ENCODE data around the gene AGXT. TPM values are rescaled to one million over a fixed set of nuclear protein-coding genes. Genes with fewer than 3 reads are reported as not detected.

The AGXT gene
- total RNA-seq, 2 experiments from 2014 or later = not detected

DNA sequence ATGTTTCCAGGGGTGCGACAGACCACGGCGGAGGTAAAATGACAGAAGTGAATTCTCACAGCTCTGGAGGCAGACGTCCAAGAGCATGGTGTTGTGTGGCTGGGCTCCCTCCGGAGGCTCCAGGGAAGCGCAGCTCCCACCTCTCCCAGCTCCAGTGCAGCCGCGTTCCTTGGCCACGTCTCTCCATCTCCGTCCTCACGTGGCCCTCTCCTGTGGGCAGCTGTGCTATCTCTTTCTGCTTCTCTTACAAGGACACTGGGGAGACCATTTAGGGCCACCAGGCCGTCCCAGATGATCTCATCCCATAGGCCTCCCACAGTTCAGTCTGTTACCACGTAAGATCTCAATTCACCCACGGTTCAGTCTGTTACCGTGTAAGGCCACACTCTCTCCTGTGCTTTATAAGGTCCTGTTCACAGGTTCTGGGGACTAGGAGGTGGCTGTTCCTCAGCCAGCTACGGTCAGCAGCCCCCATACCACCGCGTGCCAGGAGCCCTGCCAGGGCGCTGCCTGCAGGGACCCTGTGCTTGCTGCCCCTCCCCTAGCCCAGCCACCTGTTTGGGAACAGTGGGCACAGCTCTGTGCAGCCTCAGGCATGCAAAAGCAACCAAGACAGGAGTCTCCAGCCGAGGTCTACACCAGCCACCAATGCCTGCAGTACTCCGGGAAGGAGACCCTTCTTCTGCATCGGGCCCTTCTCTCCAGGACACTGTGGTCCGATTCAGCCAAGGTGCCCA, 30.3 kb downstream of the AGXT start:
- H3K4me1 Mint-ChIP-seq = no peaks in the 10 kb centered on the region
- H3K36me3 Mint-ChIP-seq (ENCODE audit: low read depth) = no peaks in the 10 kb centered on the region
- ChIA-PET POLR2A (no interaction called here), CTCF (no interaction called here)
- no peak for ATAC-seq
- no peak overlapping the region for H3K4me3 Mint-ChIP-seq
- no peak overlapping the region for H3K27ac Mint-ChIP-seq
- H3K27me3 Mint-ChIP-seq = no peaks in the 10 kb centered on the region
- intact Hi-C loops (cut with DNase I, micrococcal nuclease) = no loop called here
- no peak for DNase-seq
- H3K9me3 Mint-ChIP-seq (ENCODE audit: low read depth) = no peaks in the 10 kb centered on the region

DNA sequence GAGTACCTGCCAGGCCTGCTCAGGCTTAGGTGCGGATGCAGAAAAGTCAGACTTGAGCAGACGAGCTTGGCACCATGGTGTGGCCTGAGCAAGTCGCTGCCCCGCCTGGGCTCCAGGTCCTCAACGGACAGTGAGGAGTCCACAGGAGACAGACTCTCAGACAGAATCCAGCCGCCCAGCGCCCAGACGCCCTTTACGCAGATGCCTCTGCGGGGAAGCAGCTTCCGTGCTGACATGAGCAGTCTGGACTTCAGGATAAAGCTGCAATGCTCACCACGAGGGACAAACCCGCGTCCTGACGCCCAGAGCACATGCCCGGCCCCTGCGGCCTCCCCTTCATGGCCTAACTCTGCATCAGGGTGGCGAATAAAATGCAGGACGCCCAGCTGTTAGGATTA, 30.8 kb downstream of the AGXT start:
- Mint-ChIP-seq H3K4me1 (no peaks in the 10 kb centered on the region), H3K9me3 (ENCODE audit: low read depth) (no peaks in the 10 kb centered on the region), H3K27me3 (no peaks in the 10 kb centered on the region), H3K27ac (no peak overlapping the region), H3K4me3 (no peak overlapping the region), H3K36me3 (ENCODE audit: low read depth) (no peaks in the 10 kb centered on the region)
- POLR2A ChIA-PET = no interaction called here
- CTCF ChIA-PET = no interaction called here
- ATAC-seq (no peak), DNase-seq (no peak)
- intact Hi-C loops (cut with DNase I, micrococcal nuclease) = no loop called here

DNA sequence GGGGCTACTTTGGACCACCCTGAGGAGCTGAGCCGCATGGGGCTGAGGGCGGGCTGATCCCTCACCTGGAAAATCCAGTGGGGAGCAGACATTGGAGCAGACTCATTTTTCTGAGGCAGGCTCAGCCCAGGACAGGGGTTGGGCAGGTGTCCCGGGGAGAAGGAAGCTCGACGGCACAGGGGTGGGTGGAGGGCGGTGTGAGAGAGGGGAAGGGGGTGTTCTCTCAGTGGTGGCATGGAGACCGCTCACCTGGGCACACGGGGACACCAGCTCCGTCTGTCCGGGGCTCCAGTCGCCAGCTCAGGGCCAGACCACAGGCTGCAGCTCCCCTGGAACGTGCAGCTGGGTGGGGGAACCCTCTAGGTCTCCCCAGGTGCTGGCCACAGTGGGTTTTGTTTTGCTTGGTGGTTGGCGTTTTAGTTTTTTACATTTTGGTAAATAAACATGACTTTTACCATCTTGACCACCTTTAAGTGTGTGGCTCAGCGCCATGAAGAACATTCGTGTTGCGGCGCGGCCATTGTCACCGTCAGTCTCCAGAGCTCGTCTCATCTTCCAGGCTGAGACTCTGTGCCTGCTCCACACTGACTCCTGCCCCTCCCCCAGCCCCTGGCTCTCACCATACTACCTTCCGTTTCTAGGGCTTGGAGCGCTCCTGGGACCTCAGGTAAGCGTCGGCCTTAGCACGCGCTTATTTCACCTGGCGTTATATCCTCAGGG, 31.7 kb downstream of the AGXT start:
- DNase-seq (no peak), ATAC-seq (no peak)
- ChIA-PET POLR2A (no interaction called here), CTCF (no interaction called here)
- Mint-ChIP-seq H3K36me3 (ENCODE audit: low read depth) (no peaks in the 10 kb centered on the region), H3K4me1 (no peaks in the 10 kb centered on the region), H3K9me3 (ENCODE audit: low read depth) (no peaks in the 10 kb centered on the region), H3K27me3 (no peaks in the 10 kb centered on the region), H3K4me3 (no peak overlapping the region), H3K27ac (no peak overlapping the region)
- intact Hi-C loops (cut with DNase I, micrococcal nuclease) = no loop called here

DNA sequence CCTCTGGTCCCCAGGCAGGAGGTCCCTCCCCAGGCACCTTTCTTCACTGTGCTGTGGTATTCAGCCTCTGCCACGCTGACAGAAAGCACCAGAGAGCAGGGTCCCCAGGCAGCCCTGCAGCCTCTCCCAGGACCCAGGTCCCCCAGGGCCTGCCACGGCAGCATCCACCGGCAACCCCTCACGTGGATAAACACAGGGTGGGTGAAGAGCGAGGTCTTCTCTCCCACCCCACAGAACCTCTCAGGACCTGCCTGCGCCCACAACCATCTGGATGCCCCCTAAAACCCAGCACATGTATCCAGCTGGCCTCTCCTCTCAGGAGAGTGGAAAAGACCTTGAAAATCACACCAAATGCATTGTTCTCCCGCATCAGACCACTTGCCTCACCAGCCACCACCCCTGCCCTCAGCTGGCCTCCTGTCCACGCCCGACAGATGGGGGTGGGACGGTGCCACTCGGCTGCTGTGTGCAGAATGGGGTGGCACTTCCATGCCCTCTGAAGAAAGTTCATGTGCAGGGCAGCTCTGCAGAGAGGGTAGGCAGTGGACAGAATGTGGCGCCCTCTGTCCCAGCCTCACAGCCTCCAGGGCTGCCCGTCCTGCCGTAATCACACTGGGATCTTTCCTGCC, 33.5 kb downstream of the AGXT start:
- Mint-ChIP-seq H3K27ac (no peak overlapping the region), H3K4me3 (no peak overlapping the region), H3K27me3 (no peaks in the 10 kb centered on the region), H3K4me1 (no peaks in the 10 kb centered on the region), H3K9me3 (ENCODE audit: low read depth) (no peaks in the 10 kb centered on the region), H3K36me3 (ENCODE audit: low read depth) (no peaks in the 10 kb centered on the region)
- CTCF ChIA-PET = interaction anchor here (1.4 kb wide), 1 partner anchor 12 kb away, joined by 3 read pairs; no protein-coding TSS in a partner anchor
- DNase-seq (no peak), ATAC-seq (no peak)
- POLR2A ChIA-PET = no interaction called here
- intact Hi-C loops (cut with DNase I, micrococcal nuclease) = no loop called here

DNA sequence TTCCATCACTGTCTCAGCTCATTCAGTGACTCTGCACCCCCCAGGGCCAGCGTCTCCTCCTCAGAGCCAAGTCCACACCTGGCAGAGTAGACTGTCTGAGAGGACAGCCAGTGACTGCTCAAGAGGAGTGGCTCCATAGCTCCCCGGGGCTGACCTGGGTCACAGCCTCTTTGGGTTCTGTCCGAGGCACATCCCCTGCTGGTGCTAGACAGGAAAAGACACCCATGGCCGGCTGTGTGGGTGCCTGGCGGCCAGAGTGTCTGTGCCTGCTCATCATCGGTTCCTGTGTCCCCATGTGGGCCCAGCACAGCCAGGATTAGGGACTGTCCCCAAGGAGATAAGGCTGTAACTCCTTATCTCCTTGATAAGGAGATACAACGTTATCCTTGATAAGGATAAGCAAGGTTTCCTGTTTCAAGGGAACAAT, 34.0 kb downstream of the AGXT start:
- POLR2A ChIA-PET = no interaction called here
- Mint-ChIP-seq H3K4me3 (no peak overlapping the region), H3K9me3 (ENCODE audit: low read depth) (no peaks in the 10 kb centered on the region), H3K27me3 (no peaks in the 10 kb centered on the region), H3K36me3 (ENCODE audit: low read depth) (no peaks in the 10 kb centered on the region), H3K27ac (no peak overlapping the region), H3K4me1 (no peaks in the 10 kb centered on the region)
- intact Hi-C loops (cut with DNase I, micrococcal nuclease) = no loop called here
- CTCF ChIA-PET = interaction anchor here (1.4 kb wide), 1 partner anchor 12 kb away, joined by 3 read pairs; no protein-coding TSS in a partner anchor
- no peak for ATAC-seq
- DNase-seq = no peak

DNA sequence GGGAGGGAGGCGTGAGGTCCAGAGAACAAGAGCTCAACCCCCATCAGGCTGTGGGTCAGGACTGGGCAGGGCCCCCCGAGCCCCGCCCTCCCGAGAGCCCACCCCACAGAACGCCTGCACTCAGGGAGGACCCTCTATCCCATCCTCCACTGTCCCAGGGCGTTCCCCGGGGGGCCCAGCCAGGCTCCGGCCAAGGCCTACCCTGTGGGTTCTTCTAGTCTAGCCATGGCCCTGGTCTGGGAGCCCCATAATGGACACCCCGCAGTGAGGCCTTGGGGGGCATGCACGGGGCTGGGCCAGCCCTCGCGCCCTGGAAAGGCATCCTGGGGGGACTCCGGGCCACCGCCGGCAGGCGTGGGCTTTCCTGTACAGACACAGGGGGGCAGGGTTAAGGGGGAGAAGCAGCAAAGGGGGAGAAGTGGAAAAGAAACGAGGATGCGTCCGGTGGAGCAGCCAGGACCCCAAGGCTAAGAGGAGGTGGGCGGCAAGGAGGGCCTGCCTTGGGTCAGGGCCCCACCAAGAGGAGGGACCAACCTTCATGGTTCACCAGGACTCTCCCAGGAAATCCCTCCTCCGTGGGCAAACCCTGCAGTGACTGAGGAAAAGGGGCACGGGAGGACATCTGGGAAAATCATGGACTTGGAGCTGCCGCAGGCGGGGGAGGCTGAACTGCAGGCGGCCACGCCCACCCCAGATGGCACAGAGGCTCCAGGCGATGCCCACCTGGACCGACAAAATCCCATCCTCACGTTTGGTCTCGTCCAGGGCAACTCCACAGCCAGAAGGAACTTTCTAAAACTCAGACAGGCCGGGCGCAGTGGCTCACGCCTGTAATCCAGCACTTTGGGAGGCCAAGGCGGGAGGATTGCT, 34.8 kb downstream of the AGXT start:
- DNase-seq = no peak
- no peak overlapping the region for H3K27ac Mint-ChIP-seq
- H3K4me1 Mint-ChIP-seq = no peaks in the 10 kb centered on the region
- no peak for ATAC-seq
- H3K9me3 Mint-ChIP-seq (ENCODE audit: low read depth) = no peaks in the 10 kb centered on the region
- H3K36me3 Mint-ChIP-seq (ENCODE audit: low read depth) = no peaks in the 10 kb centered on the region
- intact Hi-C loops (cut with DNase I, micrococcal nuclease) = no loop called here
- ChIA-PET CTCF (no interaction called here), POLR2A (no interaction called here)
- no peaks in the 10 kb centered on the region for H3K27me3 Mint-ChIP-seq
- no peak overlapping the region for H3K4me3 Mint-ChIP-seq

DNA sequence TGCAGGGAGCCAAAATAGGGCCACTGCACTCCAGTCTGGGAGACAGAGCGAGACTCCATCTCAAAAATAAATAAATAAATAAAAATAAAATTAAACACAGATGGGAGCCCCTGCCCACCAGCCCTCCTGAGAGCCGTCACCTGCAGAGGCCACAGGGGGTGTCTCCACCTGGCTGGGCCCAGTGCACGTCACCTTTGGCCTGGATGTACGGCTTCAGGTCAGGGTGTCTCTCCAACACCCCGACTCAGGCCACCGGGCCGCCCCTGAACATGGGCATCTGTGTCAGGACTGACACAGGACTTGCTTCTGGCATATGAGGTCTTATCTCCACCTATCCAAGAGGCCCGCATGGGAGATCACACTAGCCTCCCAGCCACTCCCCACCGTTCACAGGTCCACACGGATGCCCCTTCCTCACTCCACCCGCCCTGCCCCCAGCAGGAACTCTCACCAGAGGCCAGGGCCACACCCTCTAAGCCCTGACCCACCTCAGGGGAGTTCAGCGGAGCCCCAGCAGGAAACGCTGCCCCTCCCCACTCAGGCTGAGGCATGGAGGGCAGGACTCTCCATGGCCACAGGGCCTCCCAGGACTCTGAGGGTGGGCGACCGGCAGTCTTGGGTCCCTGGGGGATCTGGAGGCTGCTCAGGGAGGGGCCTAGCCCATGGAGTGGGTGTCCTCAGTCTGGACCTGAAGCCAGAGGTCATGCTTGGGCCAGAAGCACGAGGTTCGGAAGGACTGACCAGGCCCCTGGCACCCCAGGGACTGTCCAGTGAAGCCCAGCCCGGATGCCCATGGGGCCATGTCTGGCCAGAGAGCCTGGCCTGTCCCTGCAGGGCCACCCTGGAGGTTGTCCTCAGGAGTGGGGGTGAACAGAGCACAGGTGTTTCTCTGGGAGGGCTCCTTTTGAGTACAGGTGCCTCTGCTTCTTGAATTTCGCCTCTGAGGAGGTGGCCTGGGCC, 35.9 kb downstream of the AGXT start:
- DNase-seq (no peak), ATAC-seq (no peak)
- Mint-ChIP-seq H3K4me1 (no peaks in the 10 kb centered on the region), H3K27me3 (no peaks in the 10 kb centered on the region), H3K4me3 (no peak overlapping the region), H3K9me3 (ENCODE audit: low read depth) (no peaks in the 10 kb centered on the region), H3K27ac (no peak overlapping the region), H3K36me3 (ENCODE audit: low read depth) (no peaks in the 10 kb centered on the region)
- ChIA-PET POLR2A (no interaction called here), CTCF (no interaction called here)
- intact Hi-C loops (cut with DNase I, micrococcal nuclease) = no loop called here

DNA sequence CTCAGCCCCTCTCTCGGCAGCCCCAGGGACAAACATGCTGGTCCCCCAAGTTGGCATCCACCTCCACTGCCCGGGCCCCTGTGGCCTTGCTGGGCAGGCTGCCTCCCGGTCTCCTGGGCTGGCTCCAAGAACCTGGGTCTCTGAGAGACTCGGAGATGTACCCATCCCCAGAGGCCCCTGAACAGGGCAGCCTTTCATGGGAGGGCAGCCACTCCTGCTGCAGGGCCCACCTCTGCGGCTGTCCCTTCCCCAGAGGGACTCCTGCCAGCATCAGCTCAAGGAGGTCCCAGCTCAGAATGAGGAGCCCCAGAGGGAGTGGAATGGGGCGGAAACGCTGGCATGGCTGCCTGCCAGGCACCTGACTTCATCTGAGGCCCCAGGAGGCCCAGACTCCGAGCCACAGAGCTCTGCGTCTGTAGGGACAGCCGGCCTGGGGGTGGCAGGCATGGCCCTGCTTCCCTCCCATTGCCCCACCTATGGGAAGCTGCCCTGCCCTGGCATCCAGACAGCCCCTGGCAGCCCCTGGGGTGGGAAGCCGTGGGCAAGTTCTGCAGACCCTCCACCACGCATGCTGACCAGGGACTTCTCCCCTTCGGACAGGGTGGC, 36.7 kb downstream of the AGXT start:
- ChIA-PET POLR2A (no interaction called here), CTCF (no interaction called here)
- Mint-ChIP-seq H3K9me3 (ENCODE audit: low read depth) (no peaks in the 10 kb centered on the region), H3K27ac (no peak overlapping the region), H3K4me3 (no peak overlapping the region), H3K36me3 (ENCODE audit: low read depth) (no peaks in the 10 kb centered on the region), H3K4me1 (no peaks in the 10 kb centered on the region), H3K27me3 (no peaks in the 10 kb centered on the region)
- intact Hi-C loops (cut with DNase I, micrococcal nuclease) = no loop called here
- DNase-seq (no peak), ATAC-seq (no peak)

DNA sequence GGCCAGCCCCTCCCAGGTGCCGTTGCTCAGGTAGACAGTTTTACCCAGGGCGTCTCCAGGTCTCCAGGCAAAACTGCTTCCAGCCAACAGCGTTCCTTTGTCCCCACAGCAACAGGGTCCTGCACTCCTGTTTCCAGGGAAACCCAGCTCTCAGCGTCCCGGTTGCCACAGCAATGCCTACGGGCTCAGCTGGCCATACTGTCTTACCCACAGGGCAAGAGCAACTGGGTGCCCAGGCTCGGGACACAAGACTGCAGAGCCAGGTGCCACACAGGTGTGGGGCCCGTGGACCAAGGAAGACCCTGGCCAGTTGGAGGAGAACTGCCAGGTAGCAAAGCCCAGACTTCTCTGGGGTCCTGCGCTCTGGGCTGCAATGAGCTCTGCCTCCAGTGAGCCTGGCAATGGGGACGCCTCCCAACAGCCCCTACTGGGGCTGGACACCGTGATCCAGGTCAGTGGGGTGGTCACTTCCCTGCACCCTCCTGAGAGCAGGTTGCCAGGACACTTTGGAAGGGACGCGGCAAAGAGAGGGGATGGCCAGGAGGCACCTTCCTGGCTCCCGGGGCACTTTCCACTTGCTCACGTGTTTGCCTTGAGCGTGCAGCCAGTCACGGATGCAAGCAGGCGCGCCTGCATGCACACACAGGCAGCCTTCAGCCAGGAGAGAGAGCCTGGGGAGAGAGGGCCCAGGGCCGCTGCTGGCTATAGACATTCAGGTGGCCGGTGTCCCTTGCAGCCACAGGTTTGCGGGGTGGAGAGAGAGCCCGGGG, 37.7 kb downstream of the AGXT start, which contains the start of gene CROCC2:
Gene CROCC2 (plus strand): TSS at position 196 of the 770 bp plus-strand sequence. CDS start 178 bp downstream, at position 374.
- POLR2A ChIA-PET = no interaction called here
- ATAC-seq = no peak

More for the DNA sequence above, 37.7 kb downstream of the AGXT start, which contains the start of gene CROCC2:
- H3K27ac Mint-ChIP-seq = no peak within 1 kb of the TSS
- no peaks in the 10 kb centered on the region for H3K36me3 Mint-ChIP-seq (ENCODE audit: low read depth)
- H3K4me3 Mint-ChIP-seq = no peak within 1 kb of the TSS
- no peaks in the 10 kb centered on the region for H3K9me3 Mint-ChIP-seq (ENCODE audit: low read depth)
- DNase-seq = no peak
- no peaks in the 10 kb centered on the region for H3K4me1 Mint-ChIP-seq
- CTCF ChIA-PET = interaction anchor here (0.6 kb wide), 1 partner anchor 74 kb away, joined by 3 read pairs; no protein-coding TSS in a partner anchor
- H3K27me3 Mint-ChIP-seq = no peaks in the 10 kb centered on the region
- intact Hi-C loops (cut with DNase I, micrococcal nuclease) = no loop called here
